HepG2 (cell line): ENCODE data around the gene WTAP. TPM values are rescaled to one million over a fixed set of nuclear protein-coding genes. Genes with fewer than 3 reads are reported as not detected.
A peak's percentile ranks its signal among the peaks of the same experiment; 100 is the strongest.

Source experiments
- GATAD2A ChIP-seq: IDR thresholded peaks from 2 replicates; pipeline ENCODE4 v1.6.1; 2016
- GFI1 ChIP-seq: sonication (generic); formaldehyde crosslinking; IDR thresholded peaks from 2 replicates; pipeline ENCODE4 v1.5.0; 2020; ENCODE audit warnings: missing genetic modification reagents, mild to moderate bottlenecking, borderline replicate concordance
- KLF12 ChIP-seq: sonication (generic); formaldehyde crosslinking; IDR thresholded peaks from 2 replicates; pipeline ENCODE4 v1.4.0; 2020; ENCODE audit warnings: missing genetic modification reagents, borderline replicate concordance
- NFKB2 ChIP-seq: sonication (generic); formaldehyde crosslinking; IDR thresholded peaks from 2 replicates; pipeline ENCODE4 v1.4.0; 2020; ENCODE audit warnings: missing genetic modification reagents, borderline replicate concordance
- WIZ ChIP-seq: sonication (generic); formaldehyde crosslinking; IDR thresholded peaks from 2 replicates; pipeline ENCODE4 v1.5.1; 2020; ENCODE audit warnings: mild to moderate bottlenecking, missing genetic modification reagents
- ZNF24 ChIP-seq: fragments of 450-650 bp; IDR thresholded peaks from 2 replicates; pipeline ENCODE4 v1.6.1; 2017; ENCODE audit warnings: antibody characterized with exemption, mild to moderate bottlenecking
- ZNF841 ChIP-seq: sonication (generic); formaldehyde crosslinking; IDR thresholded peaks from 2 replicates; pipeline ENCODE4 v1.8.1; 2023; ENCODE audit warnings: missing genetic modification reagents, borderline replicate concordance
- polyA plus RNA-seq, 8 experiments: library from polyadenylated mRNA; depleted of rRNA in 3 of 8; stranded (reverse) in 7 of 8; unstranded in 1 of 8; fragments of >200 nt; fragmentation: Illumina TruSeq in 4 of 8; extraction: Trizol in 4 of 8; gene quantifications; 2 replicates each; pipeline versions ENCODE4 v1.2.1 to v1.2.3, GENCODE V29; 2011 to 2016; ENCODE audit warnings: low read depth in 4 of 8, missing spikeins in 1 of 8, mixed read lengths in 1 of 8; ENCODE audit not compliant: insufficient read depth in 1 of 8
- total RNA-seq, 5 experiments: library from RNA; depleted of rRNA; stranded (reverse); fragments of >200 nt; fragmentation: Illumina TruSeq; extraction: Trizol; gene quantifications; 2 replicates each; pipeline ENCODE4 v1.2.3, GENCODE V29; 2016; ENCODE audit warnings: low read depth in 1 of 5
- TF ChIP-seq, protein P1 (sequence below): sonication (generic); formaldehyde crosslinking; IDR thresholded peaks from 2 replicates; pipeline ENCODE4 v1.4.0; 2020; ENCODE audit warnings: mild to moderate bottlenecking, low read depth, missing genetic modification reagents
- TF ChIP-seq, protein P2 (sequence below): sonication (generic); formaldehyde crosslinking; IDR thresholded peaks from 2 replicates; pipeline ENCODE4 v1.4.0; 2020; ENCODE audit warnings: missing genetic modification reagents
- TF ChIP-seq, protein P3 (sequence below): sonication (generic); formaldehyde crosslinking; IDR thresholded peaks from 2 replicates; pipeline ENCODE4 v1.4.0; 2020; ENCODE audit warnings: mild to moderate bottlenecking, missing genetic modification reagents
- TF ChIP-seq, protein P4 (sequence below), 2 experiments: sonication (generic) in 1 of 2; formaldehyde crosslinking in 1 of 2; IDR thresholded peaks; 2 replicates each; pipeline versions ENCODE4 v1.6.1 to v1.9.0; 2014 to 2022; ENCODE audit warnings: antibody characterized with exemption in 1 of 2, borderline replicate concordance in 1 of 2, inconsistent platforms in 1 of 2, low read depth in 1 of 2, missing genetic modification reagents in 1 of 2
- TF ChIP-seq, protein P5 (sequence below): sonication (generic); formaldehyde crosslinking; IDR thresholded peaks from 2 replicates; pipeline ENCODE4 v1.5.1; 2020; ENCODE audit warnings: missing genetic modification reagents, mild to moderate bottlenecking, borderline replicate concordance
- TF ChIP-seq, protein P6 (sequence below): sonication (generic); formaldehyde crosslinking; IDR thresholded peaks from 2 replicates; pipeline ENCODE4 v1.4.0; 2020; ENCODE audit warnings: mild to moderate bottlenecking, missing genetic modification reagents

WTAP gene
- total and polyA plus RNA-seq, 2 of the 13 experiments (the other 11 are each of a cell fraction or from before 2014, with no cell fraction given), result 31.6 to 167 TPM

DNA sequence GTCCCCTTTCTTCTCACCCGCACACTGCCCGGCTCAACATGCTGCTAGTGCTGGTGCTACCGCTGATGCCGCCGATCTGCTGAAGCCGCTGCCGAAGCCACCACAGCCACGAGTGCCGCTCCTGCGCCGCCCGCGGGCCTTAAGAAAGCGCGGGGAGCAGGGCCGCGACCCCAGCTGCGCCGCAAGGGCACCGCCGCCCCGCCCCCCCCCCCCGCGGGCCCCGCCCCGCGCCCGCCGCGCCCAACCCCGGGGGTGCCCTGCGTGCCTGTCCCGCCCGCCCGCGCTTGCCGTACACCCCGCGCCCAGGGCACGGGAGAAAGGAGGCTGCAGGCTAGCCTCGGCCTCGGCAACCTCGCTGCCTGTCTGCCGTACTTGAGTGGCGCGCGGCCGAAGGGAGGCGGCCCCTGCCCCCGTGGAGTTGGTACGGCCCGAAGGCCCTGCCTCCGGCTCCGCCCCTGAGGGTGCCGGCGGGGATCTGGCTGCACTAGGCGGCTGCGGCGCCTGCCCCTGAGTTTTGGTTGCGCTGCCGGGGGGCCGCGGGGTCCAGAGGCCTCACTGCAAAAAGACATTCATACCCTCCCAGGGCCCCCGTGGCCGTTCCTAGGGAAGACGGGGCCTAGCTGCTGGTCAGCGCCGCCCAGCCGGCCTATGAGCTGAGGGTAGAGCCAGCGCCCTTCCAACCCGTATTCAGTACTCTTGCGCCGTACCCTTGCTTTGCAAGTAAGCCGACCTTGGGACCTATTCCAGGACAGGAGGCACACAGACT, 34.0 kb upstream of the WTAP start, which contains the start of gene SOD2 (continued):
- TF ChIP-seq, protein P1, sequence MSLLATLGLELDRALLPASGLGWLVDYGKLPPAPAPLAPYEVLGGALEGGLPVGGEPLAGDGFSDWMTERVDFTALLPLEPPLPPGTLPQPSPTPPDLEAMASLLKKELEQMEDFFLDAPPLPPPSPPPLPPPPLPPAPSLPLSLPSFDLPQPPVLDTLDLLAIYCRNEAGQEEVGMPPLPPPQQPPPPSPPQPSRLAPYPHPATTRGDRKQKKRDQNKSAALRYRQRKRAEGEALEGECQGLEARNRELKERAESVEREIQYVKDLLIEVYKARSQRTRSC, result no peak; the same call in 1 of the 2 replicates
- no peak for TF ChIP-seq ZNF24
- no peak; the same call in 1 of the 2 replicates for TF ChIP-seq GFI1
- peak; percentile 75 for TF ChIP-seq WIZ (CRISPR knock-in tag)
- TF ChIP-seq KLF12 (CRISPR knock-in tag), result peak; percentile 70; the same call in 1 of the 2 replicates
- TF ChIP-seq, protein P2, sequence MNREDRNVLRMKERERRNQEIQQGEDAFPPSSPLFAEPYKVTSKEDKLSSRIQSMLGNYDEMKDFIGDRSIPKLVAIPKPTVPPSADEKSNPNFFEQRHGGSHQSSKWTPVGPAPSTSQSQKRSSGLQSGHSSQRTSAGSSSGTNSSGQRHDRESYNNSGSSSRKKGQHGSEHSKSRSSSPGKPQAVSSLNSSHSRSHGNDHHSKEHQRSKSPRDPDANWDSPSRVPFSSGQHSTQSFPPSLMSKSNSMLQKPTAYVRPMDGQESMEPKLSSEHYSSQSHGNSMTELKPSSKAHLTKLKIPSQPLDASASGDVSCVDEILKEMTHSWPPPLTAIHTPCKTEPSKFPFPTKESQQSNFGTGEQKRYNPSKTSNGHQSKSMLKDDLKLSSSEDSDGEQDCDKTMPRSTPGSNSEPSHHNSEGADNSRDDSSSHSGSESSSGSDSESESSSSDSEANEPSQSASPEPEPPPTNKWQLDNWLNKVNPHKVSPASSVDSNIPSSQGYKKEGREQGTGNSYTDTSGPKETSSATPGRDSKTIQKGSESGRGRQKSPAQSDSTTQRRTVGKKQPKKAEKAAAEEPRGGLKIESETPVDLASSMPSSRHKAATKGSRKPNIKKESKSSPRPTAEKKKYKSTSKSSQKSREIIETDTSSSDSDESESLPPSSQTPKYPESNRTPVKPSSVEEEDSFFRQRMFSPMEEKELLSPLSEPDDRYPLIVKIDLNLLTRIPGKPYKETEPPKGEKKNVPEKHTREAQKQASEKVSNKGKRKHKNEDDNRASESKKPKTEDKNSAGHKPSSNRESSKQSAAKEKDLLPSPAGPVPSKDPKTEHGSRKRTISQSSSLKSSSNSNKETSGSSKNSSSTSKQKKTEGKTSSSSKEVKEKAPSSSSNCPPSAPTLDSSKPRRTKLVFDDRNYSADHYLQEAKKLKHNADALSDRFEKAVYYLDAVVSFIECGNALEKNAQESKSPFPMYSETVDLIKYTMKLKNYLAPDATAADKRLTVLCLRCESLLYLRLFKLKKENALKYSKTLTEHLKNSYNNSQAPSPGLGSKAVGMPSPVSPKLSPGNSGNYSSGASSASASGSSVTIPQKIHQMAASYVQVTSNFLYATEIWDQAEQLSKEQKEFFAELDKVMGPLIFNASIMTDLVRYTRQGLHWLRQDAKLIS (CRISPR knock-in tag), result peak; percentile 88
- TF ChIP-seq, protein P3, sequence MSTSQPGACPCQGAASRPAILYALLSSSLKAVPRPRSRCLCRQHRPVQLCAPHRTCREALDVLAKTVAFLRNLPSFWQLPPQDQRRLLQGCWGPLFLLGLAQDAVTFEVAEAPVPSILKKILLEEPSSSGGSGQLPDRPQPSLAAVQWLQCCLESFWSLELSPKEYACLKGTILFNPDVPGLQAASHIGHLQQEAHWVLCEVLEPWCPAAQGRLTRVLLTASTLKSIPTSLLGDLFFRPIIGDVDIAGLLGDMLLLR, result peak; percentile 68; the same call in 1 of the 2 replicates
- no peak for TF ChIP-seq ZNF841 (CRISPR knock-in tag)
- peak; percentile 69 for TF ChIP-seq GATAD2A (CRISPR knock-in tag)
- TF ChIP-seq, protein P4, sequence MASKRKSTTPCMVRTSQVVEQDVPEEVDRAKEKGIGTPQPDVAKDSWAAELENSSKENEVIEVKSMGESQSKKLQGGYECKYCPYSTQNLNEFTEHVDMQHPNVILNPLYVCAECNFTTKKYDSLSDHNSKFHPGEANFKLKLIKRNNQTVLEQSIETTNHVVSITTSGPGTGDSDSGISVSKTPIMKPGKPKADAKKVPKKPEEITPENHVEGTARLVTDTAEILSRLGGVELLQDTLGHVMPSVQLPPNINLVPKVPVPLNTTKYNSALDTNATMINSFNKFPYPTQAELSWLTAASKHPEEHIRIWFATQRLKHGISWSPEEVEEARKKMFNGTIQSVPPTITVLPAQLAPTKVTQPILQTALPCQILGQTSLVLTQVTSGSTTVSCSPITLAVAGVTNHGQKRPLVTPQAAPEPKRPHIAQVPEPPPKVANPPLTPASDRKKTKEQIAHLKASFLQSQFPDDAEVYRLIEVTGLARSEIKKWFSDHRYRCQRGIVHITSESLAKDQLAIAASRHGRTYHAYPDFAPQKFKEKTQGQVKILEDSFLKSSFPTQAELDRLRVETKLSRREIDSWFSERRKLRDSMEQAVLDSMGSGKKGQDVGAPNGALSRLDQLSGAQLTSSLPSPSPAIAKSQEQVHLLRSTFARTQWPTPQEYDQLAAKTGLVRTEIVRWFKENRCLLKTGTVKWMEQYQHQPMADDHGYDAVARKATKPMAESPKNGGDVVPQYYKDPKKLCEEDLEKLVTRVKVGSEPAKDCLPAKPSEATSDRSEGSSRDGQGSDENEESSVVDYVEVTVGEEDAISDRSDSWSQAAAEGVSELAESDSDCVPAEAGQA (IDR thresholded peaks at IDR 0.05; ENCODE audit: low read depth), result peak; percentile 43; the same call in 1 of the 2 replicates
- TF ChIP-seq, protein P4 (CRISPR knock-in tag; IDR thresholded peaks at IDR 0.05; ENCODE audit: borderline replicate concordance), result no peak
- TF ChIP-seq NFKB2 (CRISPR knock-in tag), result peak; percentile 88
- TF ChIP-seq, protein P5, sequence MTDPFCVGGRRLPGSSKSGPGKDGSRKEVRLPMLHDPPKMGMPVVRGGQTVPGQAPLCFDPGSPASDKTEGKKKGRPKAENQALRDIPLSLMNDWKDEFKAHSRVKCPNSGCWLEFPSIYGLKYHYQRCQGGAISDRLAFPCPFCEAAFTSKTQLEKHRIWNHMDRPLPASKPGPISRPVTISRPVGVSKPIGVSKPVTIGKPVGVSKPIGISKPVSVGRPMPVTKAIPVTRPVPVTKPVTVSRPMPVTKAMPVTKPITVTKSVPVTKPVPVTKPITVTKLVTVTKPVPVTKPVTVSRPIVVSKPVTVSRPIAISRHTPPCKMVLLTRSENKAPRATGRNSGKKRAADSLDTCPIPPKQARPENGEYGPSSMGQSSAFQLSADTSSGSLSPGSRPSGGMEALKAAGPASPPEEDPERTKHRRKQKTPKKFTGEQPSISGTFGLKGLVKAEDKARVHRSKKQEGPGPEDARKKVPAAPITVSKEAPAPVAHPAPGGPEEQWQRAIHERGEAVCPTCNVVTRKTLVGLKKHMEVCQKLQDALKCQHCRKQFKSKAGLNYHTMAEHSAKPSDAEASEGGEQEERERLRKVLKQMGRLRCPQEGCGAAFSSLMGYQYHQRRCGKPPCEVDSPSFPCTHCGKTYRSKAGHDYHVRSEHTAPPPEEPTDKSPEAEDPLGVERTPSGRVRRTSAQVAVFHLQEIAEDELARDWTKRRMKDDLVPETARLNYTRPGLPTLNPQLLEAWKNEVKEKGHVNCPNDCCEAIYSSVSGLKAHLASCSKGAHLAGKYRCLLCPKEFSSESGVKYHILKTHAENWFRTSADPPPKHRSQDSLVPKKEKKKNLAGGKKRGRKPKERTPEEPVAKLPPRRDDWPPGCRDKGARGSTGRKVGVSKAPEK (CRISPR knock-in tag), result no peak; the same call in 1 of the 2 replicates
- TF ChIP-seq, protein P6, sequence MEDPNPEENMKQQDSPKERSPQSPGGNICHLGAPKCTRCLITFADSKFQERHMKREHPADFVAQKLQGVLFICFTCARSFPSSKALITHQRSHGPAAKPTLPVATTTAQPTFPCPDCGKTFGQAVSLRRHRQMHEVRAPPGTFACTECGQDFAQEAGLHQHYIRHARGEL, result peak; percentile 94
